ENCODE measurements around the gene IRF2BP2.
"Not testable (repeated sequence)": the region's sequence is repeated elsewhere in the genome, so short reads cannot be mapped to it uniquely, and the experiment has no call there.

IRF2BP2 gene
- total RNA-seq = 9.6 to 228 (median 115) reads per million in 17 experiments

DNA sequence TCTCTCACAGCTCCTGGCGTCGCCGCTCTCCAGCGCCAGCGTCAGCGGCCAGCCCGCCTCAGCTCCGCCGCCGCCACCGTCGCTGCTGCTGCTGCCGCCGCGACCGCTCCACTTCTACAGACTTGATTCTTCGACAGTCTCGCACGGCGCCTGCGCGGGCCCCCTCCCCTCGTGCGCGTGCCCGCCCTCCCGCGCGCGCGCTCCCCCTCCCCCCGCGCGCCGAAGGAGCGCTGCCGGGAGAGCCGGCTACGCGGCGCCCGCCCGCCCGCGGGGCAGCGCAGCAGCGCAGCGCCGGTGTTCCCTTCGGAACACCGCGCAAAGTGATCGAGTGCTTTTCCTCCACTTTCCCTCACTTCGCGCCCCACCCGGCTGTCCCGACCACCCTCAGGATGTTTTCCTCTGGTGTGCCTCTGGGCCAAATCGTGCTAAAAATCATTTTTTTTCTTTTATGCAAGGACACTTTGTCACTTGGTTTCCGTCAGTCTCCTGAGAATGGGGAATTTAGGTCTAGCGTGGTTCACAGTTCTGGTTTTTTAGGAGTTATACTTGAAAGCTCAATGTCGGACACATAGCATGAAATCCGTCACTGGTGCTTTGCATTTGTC is at the start of gene IRF2BP2:
Gene IRF2BP2 (minus strand): TSS at position 118 of the 605 bp plus-strand sequence. CDS start 684 bp downstream, outside the sequence.
- peak; percentile 89 to 96 (median 94) for DNase-seq

DNA sequence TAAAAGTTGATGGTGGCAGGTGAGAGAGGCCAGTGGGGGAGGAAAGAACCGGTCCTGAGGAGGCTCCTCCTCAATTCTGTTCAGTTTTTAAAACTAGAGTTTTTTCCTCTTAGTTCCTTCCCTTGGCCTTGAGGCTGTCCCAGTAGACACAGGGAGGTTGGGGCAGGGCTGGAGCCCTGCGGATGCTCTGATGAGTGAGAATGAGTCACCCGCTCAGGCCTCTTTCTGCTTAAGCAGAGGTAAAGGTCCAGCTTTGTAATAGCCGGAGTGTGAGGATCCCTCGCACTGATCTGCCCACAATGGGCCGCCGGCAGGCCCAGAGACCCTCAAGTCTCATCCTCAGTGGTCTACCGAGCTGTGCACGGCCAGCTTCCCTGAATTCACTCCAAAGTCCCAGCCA is 49.6 kb upstream of the IRF2BP2 start:
- DNase-seq = peak; percentile 71 to 82 (median 78)

DNA sequence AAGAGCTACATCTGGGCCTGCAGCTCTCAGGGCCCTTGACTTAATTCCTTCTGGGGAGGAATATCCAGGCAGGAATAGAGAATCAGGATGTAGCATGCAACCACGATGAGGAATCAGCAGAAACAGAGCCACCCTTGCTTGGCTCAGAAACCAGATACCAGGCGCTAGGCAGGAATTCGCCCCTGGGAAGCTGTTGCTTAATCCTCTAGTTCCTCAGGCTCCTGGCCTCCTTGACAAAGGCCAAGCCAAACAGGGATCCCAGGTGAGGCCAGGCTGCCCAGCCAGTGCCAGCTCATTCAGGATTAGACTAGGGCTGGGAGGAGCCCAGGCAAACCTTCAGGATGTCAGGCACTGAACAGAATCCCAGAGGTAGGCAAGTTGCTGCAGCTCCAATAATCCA is 48.2 kb upstream of the IRF2BP2 start:
- DNase-seq = peak; percentile 29 to 59 (median 49)

DNA sequence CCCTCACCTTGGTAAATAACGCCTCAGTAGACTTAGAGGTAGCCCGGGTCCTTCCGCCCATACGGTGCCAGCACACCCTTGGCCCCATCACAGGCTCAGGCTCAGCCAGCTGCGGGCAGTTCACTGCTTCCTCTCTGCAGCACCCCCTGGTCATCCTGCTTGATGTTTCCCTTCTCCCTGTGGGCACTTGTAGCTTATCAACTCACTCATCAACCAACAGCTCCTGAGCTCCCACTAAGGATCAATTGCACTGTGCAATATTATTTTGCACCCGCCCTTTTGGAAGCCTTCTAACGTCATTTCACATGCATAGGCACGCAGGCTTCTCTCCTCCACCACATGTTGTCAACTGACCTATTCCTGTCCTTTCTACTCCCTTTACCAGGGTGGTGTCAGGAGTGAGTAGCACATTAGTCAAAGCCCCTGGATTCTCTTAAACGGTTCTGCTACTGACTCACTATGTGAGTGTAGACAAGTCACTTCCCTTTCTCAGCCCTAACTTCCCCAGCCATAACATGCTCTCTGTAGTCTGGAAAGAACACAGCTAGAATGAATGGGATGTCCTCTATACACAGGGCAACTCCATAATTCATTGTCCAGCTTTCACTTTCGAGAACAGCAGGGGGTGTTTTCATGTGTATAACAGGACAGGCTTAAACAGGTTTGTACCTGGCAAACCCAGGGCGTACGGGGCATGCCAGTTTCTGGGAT is 47.1 kb upstream of the IRF2BP2 start:
- peak; percentile 89 to 99 (median 94) for DNase-seq

DNA sequence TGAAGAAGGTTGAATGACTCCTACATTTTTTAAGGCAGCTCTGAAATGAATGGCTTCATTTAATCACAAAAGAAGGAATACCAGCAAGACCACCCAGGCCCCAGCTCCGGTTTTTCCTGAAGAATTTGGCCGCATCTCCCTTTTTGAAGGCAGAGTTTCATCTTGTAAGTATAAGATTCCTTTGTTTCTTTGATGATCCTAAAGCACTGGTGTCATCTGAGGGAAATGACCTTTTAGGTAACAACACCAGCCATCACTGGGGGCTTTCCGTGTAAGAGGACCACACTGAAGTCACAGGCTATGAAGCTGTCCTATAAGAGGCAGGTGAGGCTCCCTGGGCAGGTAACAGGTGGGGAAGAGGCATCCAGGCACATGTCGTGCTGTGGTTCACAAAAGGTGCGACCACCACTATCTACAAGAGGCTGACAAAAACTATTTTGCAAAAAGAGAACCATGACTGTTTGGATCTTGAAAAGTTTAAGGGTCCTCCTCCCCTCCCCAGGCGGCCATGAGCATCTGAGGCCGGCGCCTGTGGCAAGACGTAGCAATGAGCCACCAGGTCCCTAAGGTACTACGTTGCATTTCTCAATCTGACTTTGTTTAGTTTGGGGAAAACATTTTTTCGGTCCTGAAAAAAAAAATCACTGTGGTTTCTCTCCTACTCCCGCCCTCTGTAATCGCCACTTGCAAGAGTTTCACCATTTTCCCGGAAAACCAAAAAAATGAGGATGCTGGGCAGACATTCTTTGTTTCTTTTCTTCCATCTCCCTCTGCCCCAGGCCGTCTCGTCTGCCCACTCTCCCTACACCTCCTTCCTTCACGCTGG is 46.3 kb upstream of the IRF2BP2 start:
- peak in 1 of 4 experiments; percentile 12 for DNase-seq

DNA sequence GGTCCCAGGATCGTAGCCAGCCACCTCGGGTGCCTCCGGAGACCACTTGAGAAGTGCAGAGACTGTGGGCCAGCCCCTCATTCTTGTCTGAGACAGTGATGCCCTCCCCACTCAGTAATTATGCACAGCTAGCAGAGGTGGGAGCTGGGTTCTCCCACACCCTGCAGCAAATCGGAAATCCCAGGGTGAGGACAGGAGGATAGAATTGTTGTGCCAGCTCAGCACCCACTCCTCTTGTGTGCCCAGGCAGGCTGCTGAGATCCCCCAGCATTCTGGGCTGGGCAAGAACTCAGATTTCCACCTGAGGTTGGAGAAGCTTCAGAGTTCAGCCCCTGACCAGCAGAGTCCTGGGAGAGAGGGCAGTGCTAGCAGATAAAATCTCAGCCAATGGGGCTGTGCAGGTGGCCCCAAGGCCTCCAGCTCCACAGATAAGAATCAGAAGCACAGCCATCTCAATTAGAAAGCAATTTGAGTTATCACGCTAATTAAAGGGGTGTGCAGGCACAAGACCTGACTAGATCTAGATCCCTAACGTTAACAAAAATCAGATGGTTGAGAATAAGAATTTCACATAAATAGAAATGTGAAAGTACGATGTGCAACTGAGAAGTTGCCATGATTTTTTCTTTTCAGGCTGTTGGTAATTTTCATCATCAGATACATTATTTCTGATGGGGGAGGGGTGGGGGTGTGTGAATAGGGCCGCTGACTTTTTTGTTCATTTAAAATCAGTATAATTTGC is 45.5 kb upstream of the IRF2BP2 start:
- DNase-seq = no peak

DNA sequence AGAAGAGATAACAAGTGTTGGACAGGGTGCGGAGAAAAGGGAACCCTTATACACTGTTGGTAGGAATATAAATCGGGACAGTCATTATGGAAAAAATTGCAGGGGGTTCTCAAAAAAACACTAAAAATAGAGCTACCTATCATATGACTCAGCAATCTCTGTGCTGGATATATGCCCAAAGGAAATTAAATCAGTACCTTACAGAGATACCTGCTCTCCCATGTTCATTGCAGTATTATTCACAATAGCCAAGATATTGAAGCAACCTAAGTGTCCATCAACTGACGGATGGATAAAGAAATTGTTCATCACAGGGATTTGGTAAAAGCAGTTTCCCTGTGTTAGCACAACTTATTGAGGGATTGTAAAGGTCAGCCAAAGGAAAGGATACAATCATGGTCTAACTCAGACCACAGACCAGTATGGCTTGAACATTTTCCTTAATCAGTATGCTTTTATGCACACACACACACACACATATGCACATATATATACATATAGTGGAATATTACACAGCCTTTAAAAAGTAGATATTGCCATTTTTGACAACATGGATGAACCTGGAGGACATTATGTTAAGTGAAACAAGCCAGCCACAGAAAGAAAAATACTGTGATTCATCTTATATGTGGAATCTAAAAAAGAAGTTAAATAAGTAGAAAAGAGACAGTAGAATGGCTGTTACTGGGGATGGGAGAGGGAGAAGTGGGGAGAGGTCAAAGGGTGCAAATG is 44.2 kb upstream of the IRF2BP2 start:
- DNase-seq = no peak

DNA sequence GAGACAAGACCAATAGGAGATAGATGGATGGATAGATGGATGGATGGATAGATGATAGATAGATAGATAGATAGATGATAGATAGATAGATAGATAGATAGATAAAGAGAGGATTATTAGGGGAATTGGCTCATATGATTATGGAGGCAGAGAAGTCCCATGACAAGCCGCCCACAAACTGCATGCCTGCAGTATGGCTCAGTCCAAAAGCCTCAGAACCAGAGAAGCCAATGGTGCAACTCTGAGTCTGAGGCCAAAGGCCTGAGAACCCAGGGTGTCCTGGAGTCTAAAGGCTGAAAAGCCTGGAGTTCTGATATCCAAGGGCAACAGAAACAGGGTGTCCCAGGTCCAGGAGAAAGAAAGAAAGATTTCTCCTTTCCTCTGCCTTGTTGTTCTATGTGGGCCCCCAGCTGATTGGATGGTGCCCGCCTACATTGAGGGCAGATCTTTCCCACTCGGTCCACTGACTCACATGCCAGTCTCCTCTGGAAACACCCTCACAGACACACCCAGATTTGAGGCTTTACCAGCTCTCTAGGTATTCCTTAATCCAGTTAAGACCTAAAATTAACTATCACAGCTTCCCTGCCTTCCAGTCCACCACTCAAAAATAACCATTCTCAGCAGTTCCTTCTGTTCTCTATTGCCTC is 39.6 kb upstream of the IRF2BP2 start:
- DNase-seq = peak in 2 of 4 experiments; percentile 31 to 45

DNA sequence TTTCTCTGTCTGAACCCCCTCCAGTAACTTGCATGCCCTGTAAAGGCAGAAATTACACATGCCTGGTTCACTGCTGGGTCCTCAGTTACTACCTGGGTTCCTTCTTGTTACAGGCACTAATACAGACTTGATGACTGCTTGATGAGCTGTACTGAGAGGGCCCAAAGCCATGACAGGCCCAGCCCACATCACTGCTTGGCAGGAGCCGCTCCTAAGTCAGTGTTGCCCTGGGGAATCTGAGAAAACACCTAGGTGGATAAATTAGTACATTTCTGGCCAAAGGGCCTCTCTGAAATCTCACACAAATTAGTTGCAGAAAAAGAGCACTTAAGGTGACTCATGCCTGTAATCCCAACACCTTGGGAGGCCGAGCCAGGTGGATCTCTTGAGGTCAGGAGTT is 37.8 kb upstream of the IRF2BP2 start:
- no peak for DNase-seq

DNA sequence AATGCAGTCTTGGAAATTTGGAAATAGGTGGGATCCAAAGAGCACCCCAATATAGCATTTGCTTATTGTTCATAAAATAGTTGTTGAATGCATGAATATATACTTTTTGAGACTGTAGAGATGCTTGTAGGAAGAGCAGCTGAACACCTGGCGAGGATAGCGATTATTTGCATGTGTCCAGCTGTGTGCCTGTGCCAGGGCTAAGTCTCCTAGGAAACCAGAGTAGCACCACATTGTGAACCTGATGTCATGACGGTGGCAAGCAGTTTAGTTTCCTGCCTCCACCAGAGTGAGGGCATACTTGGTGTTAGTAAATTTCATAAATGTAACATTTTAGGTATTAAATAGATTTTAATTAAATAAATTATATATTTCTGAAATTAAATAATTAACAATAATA is 37.3 kb upstream of the IRF2BP2 start:
- DNase-seq = no peak

DNA sequence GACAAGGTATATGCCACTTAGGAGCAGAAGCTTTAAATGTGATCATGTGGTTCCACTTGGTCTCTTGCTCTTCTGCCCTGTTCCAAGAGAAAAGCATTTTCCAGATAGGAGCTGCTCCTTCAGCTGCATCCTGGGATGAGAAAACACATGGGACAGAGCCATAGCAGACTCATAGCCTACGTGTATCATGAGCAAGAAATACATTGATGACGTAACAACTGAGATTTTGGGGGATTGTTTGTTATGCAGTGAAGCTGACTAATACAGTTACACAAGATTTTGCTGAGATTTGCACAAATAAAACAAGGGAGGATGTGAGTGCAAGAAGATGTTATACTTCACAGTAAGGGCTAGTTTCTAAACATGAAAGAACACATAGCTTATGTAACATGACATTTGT is 36.0 kb upstream of the IRF2BP2 start:
- DNase-seq = no peak

DNA sequence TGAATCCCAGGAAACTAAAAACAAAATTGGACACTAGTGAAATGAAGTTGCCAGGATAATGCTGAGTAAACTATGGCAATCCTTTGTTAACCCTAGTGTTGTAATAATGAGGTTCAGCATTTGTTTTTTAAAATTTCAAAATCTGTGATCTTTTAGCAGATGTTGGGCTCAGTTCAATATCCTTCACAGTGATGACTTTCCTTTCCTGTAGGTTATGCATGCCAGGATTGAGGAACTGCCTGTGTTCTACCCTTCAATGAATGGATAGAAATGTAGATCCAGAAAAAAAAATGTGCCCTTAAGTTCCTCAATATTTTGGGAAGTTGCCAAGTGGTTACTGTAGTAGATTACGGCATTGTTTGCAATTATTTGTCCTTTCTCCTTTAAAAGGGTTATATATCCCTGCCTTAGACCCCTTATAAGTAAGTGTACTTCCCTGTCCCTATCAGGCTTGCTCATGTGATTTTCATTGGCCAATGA is 35.5 kb upstream of the IRF2BP2 start:
- DNase-seq = peak; percentile 70 to 99 (median 88)

DNA sequence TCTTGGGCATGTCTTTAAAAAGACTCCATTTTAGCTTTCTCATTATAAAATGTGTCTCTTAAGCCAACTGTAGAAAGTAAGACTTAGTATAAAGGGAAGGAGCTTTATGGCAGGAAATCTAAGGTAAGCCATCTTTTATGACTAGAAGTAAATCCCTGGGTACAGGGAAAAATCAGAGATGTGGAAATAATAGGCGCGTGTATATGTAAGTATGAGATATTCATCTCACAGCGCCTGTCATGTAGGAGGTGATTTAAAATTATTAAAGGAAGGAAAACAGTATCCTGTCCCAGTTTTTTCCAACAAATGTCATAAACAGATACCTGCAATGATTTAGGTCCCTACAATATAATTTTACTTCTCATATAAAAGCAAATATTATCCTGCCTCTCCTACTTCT is 35.0 kb upstream of the IRF2BP2 start:
- DNase-seq = no peak

DNA sequence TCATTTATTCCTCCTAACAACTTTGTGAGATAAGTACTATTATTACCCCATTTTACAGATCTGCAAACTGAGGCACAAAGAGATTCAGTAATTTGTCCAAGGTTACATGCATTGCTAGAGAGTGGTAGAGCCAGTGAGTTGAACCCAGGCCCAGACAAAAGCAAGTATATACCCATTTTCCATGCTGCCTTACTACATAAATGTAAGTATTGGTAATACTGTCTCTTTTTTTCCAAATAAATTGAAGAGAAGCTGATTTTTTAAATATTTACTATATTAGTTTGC is 33.8 kb upstream of the IRF2BP2 start:
- no peak for DNase-seq

DNA sequence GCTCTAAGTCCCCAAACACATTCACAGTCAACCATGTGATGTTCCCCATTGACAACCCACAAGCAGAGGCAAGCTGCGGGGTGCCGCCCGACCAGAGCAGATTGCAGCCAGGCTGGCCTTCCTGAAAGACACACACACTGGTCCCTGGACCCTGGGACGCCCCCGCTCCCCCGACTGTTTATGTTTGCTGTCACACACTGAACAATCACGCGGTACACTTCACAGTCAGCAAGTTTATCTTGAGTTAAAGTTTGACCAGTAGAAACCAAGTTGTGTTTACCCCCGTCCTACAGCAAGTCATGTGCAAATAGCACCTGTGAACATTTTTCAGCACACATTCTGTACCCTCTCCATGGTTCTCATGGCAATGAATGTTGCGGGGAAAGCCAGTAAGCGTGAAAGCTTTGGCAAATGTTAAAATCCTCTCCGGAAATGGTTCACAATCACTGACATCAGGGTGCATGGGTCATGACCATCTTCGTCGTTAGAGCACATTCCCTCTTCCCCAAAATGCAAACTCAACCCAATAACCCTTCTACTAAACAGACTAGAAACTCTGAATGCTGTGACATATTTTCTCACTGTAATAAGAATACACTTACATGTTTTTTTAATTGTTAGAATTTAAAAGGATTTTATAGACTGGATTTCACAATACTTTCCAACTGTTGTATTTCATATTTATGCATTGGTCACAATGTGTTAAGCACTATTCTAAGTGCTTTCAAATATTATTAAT is 33.3 kb upstream of the IRF2BP2 start:
- no peak for DNase-seq

DNA sequence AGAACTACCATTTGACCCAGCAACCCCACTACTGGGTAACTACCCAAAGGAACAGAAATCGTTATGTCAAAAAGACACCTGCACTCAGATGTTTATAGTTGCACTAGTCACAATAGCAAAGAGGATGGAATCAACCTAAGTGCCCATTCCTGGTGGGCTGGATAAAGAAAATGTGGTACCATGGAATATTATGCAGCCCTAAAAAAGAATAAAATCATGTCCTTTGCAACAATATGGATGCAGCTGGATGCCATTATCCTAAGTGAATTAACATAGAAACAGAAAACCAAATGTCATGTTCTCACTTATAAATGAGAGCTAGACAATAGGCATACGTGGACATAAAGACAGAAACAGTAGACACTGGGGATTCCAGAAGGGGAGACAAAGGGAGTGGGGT is 32.5 kb upstream of the IRF2BP2 start:
- no peak for DNase-seq

DNA sequence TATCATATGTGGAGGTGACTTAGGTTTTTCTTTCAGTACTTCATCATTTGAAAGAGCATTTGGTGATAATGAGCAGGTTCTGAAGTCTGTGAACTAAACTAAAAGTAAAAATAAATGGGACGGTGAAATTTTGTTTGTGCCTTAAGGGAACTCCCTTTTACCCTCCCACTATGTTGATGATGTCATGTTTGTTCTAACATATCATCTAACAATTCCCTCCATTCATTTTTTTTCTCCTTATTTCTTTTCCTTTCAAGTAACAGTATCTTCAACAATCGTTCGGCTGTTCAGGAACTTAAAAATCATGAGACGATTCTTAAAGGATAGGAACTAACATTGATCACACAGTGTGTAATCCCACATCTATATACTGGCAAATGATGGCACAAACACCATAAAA is 30.0 kb upstream of the IRF2BP2 start:
- no peak for DNase-seq

DNA sequence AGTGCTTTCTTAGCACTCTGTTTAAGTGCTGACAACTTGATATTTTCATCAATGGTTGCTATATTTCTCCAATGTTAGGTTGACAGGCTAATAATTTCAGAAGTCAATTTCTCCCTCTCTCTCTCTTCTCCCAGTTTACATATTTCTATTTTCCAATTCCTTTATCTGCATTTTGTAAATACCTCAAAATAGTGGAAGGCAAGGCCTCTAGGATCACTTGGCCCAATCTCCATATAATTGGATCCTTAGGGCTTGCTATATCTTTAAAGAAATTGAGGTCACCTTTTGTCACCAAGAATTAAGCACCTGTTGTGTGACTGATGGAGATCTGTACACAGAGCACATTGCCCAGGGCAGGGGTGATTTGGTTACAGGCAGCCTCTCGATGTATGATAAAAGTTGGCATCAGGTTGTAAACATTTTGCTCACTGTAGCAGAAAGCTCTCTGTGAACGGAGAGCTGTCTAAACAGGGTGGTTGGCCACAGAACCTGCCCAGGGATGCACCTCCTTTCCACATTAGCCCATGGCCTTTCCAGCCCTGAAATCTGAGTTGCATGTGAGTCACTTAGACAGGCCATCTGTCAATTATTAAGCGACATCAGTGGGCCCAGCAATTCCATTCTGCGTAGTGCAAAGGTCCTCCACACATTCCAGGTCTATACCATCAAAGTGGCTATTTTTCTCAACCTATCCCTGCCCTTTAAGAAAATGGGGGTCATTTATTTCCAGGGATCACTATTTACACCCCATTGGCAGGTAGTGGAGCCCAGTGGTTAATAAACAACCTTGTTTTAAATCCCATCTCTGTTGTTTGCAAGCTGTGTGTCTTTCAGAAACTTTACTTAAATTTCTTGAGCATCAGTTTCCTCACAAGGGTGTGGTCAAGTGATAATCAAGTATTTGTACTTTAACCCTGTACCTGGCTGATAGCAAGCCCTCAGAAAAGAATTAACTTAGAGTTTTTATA is 29.1 kb upstream of the IRF2BP2 start:
- no peak for DNase-seq

DNA sequence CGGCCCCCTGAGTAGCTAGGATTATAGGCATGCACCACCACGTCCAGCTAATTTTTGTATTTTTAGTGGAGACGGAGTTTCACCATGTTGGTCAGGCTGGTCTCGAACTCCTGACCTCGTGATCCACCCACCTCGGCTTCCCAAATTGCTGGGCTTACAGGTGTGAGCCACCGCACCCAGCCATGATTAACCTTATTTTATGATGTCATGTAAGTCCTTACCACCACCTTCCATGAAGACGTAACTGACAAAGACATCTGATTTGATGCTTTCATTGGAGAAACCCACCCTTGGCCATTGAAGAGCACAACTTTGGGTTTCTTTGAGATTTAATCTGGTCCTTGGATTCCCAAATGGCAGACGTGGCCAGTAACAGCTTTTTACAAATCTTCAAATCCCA is 24.9 kb upstream of the IRF2BP2 start:
- not testable (repeated sequence) for DNase-seq

DNA sequence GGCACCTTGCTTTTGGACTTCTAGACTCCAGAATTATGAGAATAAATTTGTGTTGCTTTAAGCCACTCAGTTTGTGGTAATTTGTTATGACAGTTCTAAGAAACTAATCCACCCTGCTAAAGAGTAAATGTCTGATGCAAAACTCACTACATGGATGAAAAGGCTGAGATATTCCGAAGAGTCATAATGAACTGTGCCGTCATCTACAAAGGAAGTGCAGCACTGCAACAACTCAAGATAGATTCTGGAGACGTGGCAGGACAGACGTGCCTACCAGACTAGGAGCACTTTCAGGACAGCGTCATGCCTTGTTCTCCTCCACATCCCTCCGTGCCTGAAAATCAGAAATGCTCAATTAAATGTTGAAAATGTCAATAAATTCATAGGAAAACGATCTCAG is 24.4 kb upstream of the IRF2BP2 start:
- DNase-seq = no peak
